HL-60 (cell line): Measurements from ENCODE around the gene AOPEP.

Source experiments
- CTCF ChIP-seq: IDR thresholded peaks from one replicate; pipeline ENCODE4 v1.5.1; 2011; ENCODE audit warnings: low read length, control low read depth, inconsistent platforms; ENCODE audit not compliant: insufficient read depth
- GABPA ChIP-seq: IDR thresholded peaks from 2 replicates; pipeline ENCODE4 v1.6.1; 2012; ENCODE audit warnings: low read depth
- POLR2AphosphoS5 ChIP-seq: IDR thresholded peaks from 2 replicates; pipeline ENCODE4 v1.6.1; 2012; ENCODE audit warnings: low read depth
- REST ChIP-seq: IDR thresholded peaks from 2 replicates; pipeline ENCODE4 v1.6.1; 2012; ENCODE audit warnings: low read depth; ENCODE audit not compliant: insufficient replicate concordance
- SPI1 ChIP-seq: IDR thresholded peaks from 2 replicates; pipeline ENCODE4 v1.6.1; 2012; ENCODE audit warnings: low read depth, mild to moderate bottlenecking, borderline replicate concordance

GRCh38 chr9:94907264-94907936, 180.9 kb downstream of the AOPEP start:
- no peak for TF ChIP-seq POLR2AphosphoS5
- TF ChIP-seq REST, result no peak
- TF ChIP-seq CTCF, result no peak
- TF ChIP-seq GABPA, result no peak
- TF ChIP-seq SPI1, result no peak
